GM18907 (cell line): ENCODE results near the gene HRH1.
"Not testable (repeated sequence)": the region's sequence is repeated elsewhere in the genome, so short reads cannot be mapped to it uniquely, and the experiment has no call there.

ENCODE experiments used
- ATAC-seq: cut with Tn5 transposase; IDR thresholded peaks from one replicate; pipeline ENCODE4 v1.9.1; 2021; ENCODE audit warnings: mild to moderate bottlenecking, moderate library complexity; ENCODE audit not compliant: unreplicated experiment

HRH1 gene, protein sequence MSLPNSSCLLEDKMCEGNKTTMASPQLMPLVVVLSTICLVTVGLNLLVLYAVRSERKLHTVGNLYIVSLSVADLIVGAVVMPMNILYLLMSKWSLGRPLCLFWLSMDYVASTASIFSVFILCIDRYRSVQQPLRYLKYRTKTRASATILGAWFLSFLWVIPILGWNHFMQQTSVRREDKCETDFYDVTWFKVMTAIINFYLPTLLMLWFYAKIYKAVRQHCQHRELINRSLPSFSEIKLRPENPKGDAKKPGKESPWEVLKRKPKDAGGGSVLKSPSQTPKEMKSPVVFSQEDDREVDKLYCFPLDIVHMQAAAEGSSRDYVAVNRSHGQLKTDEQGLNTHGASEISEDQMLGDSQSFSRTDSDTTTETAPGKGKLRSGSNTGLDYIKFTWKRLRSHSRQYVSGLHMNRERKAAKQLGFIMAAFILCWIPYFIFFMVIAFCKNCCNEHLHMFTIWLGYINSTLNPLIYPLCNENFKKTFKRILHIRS

DNA sequence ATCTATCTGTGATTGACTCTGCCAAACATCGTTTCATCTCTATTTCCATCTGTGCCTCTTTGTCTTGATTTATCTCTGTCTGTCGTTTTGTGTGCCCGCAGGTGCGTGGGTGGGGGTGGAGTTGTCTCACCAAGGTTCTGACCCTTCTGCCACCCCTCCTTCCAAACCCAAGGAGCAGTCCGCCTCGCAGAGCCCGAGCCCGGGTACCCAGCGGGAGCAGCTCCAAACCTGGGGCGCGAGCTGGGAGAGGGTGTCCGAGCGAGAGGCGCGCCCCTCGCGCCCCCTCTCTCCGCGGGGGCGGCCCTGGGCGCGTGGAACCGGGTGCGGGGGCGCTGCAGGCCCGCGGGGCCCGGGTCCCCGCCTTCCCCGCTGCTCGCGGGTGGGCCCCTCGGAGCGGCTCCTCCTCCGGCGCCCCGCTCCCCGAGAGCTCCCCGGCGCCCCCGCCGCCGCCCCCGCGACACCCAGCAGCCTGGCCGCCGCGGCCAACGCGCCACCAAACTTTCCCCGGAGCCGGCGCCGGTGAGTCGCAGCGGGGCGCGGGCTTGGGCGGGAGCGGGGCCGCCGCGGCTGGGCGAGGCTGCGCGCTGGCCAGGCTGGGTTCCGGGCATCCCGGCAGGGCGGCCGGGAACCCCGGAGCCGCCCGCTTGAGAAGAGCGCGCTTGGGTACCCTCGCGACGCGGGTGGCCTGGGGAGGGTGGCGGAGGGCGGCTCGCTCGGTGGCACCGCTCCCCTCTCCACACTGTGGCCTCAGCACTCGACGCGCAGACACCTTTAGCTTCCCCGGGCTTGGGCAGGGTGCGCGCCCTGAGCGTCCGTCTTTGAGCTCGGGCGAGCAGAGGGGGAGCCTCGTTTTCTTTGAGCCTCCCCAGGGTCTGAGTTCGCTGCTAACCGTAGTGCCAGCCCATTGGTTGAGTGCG lies at the start of gene HRH1:
Gene HRH1 (plus strand): TSS at position 458 of the 917 bp plus-strand sequence. CDS start 104,545 bp downstream, outside the sequence.
- no peak for ATAC-seq

DNA sequence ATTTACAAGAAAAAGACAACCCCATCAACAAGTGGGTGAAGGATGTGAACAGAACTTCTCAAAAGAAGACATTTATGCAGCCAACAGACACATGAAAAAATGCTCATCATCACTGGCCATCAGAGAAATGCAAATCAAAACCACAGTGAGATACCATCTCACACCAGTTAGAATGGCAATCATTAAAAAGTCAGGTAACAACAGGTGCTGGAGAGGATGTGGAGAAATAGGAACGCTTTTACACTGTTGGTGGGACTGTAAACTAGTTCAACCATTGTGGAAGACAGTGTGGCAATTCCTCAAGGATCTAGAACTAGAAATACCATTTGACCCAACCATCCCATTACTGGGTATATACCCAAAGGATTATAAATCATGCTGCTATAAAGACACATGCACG lies 41.0 kb upstream of the HRH1 start:
- not testable (repeated sequence) for ATAC-seq

DNA sequence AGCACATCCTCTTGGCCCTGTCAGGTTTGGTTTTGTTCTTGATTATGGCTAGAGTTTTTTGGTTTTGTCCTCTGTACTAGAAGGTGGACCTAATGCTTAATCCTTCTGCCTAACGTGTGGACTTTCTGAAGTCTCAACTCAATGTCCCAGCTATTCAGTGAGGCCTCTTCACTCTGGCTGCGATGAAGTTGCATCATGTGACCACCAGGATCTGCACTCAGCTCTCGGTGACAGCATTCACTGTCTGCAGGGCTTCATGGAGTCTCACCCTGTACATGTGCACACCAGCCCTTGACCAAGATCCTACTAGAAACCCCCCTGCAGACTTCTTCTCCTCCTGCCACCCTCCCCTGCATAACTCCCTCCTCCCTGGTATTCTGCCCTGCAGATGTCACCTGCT lies 38.7 kb upstream of the HRH1 start:
- no peak for ATAC-seq

DNA sequence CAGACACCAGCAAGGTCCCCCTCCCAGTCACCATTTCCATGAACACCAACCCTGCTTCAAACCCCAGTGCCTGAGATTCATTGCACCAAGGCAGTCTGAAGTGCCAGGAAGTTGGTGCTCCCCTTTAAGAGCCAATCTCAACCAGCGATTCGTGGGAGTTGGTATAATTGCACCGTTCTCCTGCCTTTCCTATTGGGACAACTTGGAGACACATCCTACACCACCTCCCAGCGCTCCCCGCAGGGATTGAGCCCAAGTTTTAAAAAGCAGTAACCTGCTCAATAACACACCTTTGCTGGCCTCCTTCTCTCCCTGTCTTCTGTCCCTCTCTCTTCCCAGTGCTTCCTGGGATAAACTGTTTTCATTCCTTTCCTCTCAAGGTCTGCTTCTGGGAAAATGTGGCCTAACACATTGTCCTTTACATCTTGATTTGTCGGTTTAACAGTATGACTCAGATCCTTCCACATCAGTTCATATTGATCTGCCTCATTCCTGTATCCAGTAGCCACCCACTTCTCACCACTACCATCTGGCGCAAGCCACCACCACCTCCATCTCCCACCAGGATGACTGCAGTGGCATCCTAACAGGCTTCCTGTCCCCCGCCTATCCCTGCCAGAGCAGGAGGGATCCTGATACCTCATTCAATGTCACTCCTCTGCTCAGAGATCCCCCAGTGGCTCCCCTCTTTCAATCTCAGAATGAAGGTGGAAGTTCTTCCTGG lies 37.8 kb upstream of the HRH1 start:
- no peak for ATAC-seq

DNA sequence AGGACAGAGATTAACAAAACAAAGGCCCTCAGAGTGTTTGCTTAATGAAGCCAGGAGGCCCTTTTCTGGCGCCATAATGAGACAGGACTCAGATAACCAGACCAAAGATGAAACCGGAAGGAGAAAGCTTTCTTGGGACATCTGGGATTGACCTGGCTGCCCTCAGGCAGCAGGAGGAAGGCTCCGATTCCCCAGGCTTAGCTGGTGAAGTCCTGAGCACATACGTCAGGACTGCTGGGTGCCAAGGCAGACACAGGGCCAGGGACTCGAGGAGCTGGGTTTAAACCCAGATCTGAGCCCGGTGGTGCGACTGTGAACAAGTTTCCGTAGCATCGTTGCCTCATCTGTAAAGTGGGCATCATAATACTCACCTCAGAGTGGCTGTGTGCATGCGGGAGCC lies 36.7 kb upstream of the HRH1 start:
- no peak for ATAC-seq

DNA sequence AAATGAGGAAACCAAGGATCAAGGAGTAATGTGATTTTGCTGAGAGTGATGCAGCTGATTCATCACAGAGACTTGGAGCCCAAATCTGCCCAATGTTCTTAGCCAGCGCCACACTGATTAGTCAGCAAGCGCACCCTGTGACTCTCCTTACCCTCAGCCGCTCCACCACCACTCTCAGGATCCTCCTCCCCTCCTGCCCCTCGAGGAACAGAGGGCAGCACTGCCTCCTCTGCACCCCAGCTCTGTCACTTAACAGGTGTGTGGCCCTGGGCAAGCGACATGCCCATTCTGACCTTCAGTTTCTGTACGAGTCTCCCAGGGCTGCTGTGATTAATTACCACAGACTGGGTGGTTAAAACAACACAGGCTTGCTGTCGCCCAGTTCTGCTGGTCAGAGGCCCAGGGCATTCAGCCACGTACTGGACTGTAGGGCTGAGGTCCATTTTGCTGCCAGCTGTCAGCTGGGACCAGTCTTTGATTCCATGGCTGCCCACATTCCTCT lies 36.1 kb upstream of the HRH1 start:
- ATAC-seq, result no peak

DNA sequence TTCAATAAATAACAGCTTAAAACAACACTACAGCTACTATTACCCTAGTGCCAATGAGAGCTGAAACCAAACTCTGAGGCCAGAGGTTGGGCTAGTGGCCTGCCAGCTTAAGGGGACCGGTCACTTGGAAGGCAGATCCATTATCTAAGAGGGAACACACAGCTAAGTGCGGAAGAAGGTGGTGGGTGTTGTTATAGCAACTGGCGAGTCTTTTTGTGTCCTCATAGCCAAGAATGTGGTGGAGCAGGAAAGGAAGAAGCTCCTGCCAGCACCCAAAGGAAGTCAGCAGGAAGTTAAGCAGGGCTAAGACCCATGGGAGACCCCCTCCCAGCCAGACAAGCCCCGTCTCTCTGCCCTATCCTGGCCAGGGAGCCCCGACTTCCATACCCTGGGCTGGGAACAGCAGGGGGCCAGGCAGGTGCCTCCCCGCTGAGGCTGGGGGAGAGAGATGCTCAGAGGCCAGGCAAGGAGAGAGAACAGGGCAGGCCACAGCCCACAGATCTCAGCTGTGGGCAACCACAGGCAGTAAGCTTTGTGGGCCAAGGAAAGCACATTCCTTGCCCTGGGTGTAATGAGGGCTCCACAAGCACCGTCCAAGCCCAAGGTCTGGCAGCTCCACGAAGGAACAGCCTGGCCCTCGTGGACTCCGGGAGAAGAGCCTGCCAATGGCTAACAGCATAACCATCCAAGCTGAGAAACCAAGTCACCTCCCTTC lies 34.0 kb upstream of the HRH1 start:
- ATAC-seq, result no peak

DNA sequence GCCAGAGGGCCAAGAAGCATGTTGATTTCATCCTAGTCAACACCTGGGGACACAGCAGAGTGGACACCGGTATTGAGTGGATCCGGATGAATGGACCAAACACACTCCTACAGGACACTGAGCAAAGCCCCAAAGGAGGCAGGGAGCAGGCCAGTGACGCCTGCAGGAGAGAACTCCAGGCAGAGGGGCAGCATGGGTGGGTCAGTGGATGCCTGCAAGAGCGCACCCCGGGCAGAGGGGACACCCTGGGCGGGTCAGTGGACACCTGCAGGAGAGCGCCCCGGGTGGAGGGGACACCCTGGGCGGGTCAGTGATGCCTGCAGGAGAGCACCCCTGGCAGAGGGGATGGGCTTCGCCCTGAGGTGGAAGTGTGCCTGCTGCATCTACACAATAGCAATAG lies 27.6 kb upstream of the HRH1 start:
- ATAC-seq, result no peak

DNA sequence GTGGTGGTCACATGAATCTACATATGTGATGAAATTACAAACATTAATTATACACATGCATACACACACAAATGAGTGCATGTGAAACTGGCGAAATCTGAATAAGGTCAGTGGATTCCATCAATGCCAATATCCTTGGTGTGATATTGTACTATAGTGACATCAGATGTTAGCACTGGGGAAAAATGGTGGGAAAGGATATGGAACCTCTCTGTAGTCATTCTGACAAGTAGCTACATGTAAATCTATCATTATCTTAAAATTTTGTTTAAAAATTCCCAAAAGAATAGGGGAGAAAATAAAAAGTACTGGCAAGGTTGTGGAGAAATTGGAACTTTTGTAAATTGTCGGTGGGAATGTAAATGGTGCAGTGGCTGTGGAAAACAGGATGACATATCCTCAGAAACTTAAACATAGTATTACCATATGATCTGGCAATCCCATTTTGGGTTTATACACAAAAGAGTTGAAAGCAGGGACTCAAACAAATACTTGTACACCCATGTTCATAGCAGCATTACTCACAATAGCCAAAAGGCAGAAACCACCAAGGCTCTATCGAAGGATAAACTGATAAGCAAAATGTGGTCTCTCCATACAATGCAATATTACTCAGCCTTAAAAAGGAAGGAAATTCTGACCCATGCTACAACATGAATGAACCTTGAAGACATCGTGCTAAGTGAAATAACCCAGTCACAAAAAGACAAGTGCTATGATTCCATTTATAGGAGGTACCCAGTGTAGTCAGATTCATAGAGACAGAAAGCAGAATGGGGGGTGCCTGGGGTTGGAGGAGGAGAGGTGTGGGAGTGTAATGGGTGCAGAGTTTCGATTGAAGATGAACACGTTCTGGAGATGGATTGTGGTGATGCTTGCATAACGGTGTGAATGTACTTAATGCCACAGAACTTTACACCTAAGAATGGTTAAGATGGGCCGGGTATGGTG lies 25.3 kb upstream of the HRH1 start:
- no peak for ATAC-seq

DNA sequence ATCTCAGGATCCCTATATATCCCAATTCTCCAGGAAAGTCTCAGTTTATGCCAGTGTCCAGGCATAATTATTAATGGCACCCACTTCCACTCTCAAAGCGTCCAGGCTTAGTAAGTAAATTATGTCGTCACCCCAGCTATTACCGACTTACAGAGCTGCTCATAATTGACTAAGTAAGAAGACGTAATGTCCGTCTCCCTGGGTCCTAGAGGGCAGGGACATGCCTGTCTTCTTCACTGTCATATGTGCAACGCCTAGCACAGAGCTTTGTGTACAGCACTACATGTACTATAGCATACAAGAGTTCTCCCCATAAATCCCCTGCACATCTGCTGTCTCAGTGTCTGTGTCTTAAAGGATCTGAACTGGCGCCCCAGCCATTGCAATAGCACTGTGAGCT lies 23.9 kb upstream of the HRH1 start:
- no peak for ATAC-seq

DNA sequence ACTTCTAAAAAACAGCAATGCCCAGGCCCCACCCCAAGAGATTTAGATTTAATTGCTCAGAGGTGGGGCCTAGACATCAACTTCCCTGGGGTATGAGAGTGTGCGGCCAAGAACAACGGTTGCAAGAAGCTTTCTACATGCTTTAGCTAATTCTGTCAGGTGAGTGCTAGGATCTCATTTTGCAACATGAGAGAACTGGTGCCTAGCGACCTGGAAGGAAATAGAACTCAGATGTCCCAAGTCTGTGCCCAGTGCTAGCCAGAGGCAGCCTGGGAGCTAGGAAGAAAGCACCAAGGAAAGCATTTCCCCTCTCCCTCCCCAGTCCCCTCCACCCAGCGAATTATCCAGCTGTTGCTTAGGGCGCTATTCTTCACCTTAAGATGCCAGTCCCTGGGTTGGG lies 22.9 kb upstream of the HRH1 start:
- ATAC-seq, result no peak

DNA sequence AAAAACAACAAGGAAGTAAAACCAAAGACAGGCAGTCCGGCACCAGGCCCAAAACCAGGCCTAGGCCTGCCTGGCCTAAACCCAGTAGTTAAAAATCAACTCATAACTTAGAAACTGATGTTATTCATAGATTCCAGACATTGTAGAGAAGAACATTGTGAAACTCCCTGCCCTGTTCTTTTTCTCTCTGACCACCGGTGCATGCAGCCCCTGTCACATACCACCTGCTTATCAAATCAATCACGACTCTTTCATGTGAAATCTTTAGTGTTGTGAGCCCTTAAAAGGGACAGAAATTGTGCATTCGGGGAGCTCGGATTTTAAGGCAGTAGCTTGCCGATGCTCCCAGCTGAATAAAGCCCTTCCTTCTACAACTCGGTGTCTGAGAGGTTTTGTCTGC lies 22.4 kb upstream of the HRH1 start:
- not testable (repeated sequence) for ATAC-seq

DNA sequence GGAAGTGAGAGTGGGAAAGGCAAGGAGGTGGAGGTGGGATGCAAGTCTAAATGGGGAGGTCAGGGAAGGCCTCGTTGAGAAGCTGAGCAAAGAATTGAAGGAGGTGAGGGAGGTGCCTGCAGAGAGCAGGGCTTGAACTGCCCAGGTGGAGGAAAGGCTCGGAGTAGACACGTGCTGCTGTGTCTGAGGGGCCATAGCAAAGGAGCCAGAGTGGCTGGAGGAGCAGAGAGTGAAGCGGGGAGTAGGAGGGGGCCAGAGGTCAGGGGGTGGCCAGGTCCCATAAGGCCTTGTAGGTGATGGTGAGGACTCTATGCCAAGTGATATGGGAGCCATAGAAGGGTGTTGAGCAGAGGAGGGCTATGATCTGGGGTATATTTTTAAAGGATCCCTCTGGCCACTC lies 21.4 kb upstream of the HRH1 start:
- no peak for ATAC-seq

DNA sequence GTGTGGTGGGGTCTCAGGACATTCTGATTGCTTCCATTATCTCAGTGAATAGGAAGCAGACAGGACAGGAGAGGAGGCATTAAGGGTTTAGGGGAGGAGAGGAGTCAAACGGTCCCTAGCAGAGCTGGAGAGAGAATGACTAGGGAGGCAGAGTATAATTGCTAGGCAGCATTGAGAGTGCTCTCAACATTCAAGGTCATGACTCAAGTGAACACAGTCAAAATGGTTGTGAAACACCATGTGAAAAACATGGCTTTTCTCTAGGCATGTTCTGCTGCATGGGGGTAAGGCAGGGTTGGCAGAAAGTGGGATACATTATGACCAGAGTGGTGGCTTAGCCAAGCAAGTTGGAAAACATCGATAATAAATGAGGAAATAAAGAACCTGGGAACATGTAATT lies 19.5 kb upstream of the HRH1 start:
- ATAC-seq, result no peak

DNA sequence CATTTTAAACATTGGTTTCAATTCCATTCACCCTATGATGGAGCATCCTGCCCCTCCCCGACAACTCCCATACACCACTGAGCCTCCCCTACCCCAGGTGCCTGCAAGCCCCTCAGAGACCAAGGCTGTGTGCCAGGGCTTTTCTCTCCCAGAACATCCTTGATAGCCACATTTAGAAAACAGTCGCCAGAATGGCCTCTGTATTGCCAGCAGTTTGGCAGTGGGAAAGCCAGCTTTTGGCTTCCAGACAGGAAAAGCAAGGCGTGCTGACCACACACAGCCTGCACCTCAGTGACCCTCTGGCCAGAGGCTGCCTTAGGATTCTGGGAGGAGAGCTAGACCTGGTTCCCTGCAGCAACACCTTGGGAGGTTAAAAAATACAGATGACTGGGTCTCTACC lies 18.2 kb upstream of the HRH1 start:
- no peak for ATAC-seq

DNA sequence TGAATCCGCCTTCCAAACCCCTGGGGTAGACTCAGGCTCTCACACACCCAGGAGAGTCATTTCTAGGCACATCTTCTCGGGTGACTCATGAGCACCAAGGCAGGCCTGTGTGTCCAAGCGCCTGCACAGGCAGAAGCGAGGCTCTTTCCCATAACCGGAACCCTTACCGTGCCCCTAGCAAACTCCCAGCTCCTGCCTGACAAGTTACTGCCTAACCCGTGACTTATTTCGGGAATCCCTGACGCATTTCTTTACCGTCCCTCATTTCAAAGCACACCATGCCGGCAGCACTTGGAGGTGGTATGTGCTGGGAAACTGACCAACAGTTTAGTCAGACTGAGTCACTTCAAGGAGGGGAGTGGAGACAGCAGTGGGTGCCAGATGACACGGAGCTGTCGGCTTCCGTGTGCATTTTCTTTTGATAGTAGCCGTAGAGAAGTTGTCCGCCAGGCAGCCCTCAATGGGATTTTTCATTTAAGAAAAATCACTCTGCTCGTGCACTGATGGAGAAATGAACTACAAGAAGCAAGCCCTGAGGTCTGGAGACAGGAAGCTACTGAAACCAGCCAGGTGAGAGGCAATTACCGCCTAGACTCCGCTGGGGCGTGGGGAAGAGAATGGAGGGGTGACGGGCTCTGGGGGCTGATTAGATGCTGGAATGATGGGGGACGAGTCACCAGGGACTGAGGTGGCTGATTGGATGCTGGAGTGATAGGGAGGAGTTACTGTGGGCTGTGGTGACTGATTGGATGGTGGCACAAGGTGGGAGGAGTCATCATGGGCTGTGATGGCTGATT lies 17.3 kb upstream of the HRH1 start:
- ATAC-seq, result no peak

DNA sequence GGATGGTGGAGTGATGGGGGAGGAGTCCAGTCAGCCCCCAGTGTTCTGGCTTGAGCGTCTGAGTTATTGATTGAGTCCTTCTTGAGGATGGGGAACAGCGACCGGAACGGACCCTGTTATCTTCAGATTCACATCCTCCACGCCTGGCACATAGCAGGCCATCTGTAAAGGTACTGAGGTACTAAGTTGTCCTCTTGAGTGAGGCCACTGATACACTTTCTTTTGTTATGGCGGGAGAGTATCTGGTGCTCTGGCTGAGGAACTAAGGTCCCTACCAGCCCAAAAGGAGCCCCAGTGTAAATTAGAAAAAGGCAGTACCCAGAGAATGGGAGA lies 16.7 kb upstream of the HRH1 start:
- ATAC-seq, result no peak

DNA sequence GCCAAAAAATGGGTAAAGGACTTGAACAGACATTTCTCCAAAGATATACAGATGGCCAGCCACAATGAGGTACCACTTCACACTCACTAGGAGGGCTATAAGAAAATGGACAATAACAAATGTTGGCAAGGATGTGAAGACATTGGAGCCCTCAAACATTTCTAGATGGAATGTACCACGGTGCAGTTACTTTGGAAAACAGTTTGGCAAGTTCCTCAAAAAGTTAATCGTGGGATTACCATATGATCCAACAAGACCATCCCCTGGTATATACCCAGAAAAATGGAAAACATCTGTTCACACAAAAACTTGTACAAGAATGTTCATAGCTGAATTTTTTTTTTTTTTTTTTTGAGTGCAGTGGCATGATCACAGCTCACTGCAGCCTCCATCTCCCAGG lies 15.9 kb upstream of the HRH1 start:
- ATAC-seq, result no peak
